ENCODE data around the gene CUTC. TPM values are rescaled to one million over a fixed set of nuclear protein-coding genes. Genes with fewer than 3 reads are reported as not detected.
A peak's percentile ranks its signal among the peaks of the same experiment; 100 is the strongest.
"Not testable (repeated sequence)": the region's sequence is repeated elsewhere in the genome, so short reads cannot be mapped to it uniquely, and the experiment has no call there.

The CUTC gene
- polyA plus RNA-seq, 2 of the 4 experiments (the other 2 are of a cell fraction): 47.6 to 66.5 TPM

- no peak for FAIRE-seq
- ChIA-PET CTCF (interaction anchor here (0.6 to 2.7 kb wide), 18 partner anchors 10 to 313 kb away, joined by 3 to 21 read pairs (median 5); partner anchors contain the start of gene ABCC2), POLR2A (interaction anchor here (0.6 to 3.1 kb wide), 10 partner anchors 43 to 1845 kb away, joined by 3 to 18 read pairs (median 12); partner anchors contain the start of gene SLC25A28)
- DNase-seq (ENCODE audit: low read depth in 1 of 2, low spot score in 1 of 2): peak in 1 of 2 experiments; percentile 36
- 5% methylated on average over 8 of the region's 8 CpGs for WGBS (ENCODE audit: missing lambda C conversion rate)
- H3K4me3 ChIP-seq: peak overlapping the region; percentile 69
- peak overlapping the region; percentile 81 for H3K4me2 ChIP-seq
- TF ChIP-seq CBX8 (IDR thresholded peaks at IDR 0.05) (no peak), CHD2 (IDR thresholded peaks at IDR 0.05; ENCODE audit: low read length, partially characterized antibody) (no peak), CBX2 (IDR thresholded peaks at IDR 0.05; ENCODE audit: borderline replicate concordance, low read depth) (no peak), HMGXB4 (CRISPR knock-in tag; IDR thresholded peaks at IDR 0.05; ENCODE audit: borderline replicate concordance) (no peak), USF2 (IDR thresholded peaks at IDR 0.05) (no peak), ZC3H11A (IDR thresholded peaks at IDR 0.05) (no peak), ZNF302 (CRISPR knock-in tag; IDR thresholded peaks at IDR 0.05) (no peak), HDAC2 (IDR thresholded peaks at IDR 0.05) (no peak), SMC3 (IDR thresholded peaks at IDR 0.05) (no peak), NFE2L2 (conservative IDR thresholded peaks at IDR 0.05; ENCODE audit: low read length) (no peak), HOXB13 (CRISPR knock-in tag; IDR thresholded peaks at IDR 0.05; ENCODE audit: low read depth) (no peak)
- ATAC-seq: no peak
- peaks cover 22% of the 10 kb centered on the region for H3K4me1 ChIP-seq
- H3K27ac ChIP-seq: peak overlapping the region; percentile 89 to 92
- no peaks in the 10 kb centered on the region for H3K9me3 ChIP-seq
Observed at GRCh38 chr10:99733366-99733765, 1.3 kb downstream of the CUTC start.

- peaks cover 22% of the 10 kb centered on the region for H3K4me1 ChIP-seq
- peak overlapping the region; percentile 69; the same call in 2 of the 3 replicates for H3K4me3 ChIP-seq
- ATAC-seq; FAIRE-seq; H3K9me3 ChIP-seq; DNase-seq (ENCODE audit: low read depth in 1 of 2, low spot score in 1 of 2): not testable (repeated sequence)
- POLR2A ChIA-PET: interaction anchor here (0.6 to 3.1 kb wide), 6 partner anchors 19 to 1845 kb away, joined by 3 to 18 read pairs (median 9); no protein-coding TSS in a partner anchor
- H3K4me2 ChIP-seq: peak overlapping the region; percentile 81
- peak overlapping the region in 1 of 2 experiments; percentile 92; a peak in 3 of 6 replicates for H3K27ac ChIP-seq
- WGBS (ENCODE audit: missing lambda C conversion rate): 98% methylated on average over 8 of the region's 10 CpGs
- CTCF ChIA-PET: interaction anchor here (0.6 to 2.7 kb wide), 7 partner anchors 52 to 114 kb away, joined by 3 to 21 read pairs (median 7); no protein-coding TSS in a partner anchor
Observed at GRCh38 chr10:99734111-99734510, 2.1 kb downstream of the CUTC start.

- 97% methylated on average over 2 of the region's 2 CpGs for WGBS (ENCODE audit: missing lambda C conversion rate)
- no peak for ATAC-seq
- no peak overlapping the region for H3K27ac ChIP-seq
- no peak for TF ChIP-seq HMGXB4 (CRISPR knock-in tag; IDR thresholded peaks at IDR 0.05; ENCODE audit: borderline replicate concordance)
- TF ChIP-seq CTCF (IDR thresholded peaks at IDR 0.05): no peak
- TF ChIP-seq FOSB (CRISPR knock-in tag; IDR thresholded peaks at IDR 0.05): no peak
- TF ChIP-seq CBX2 (IDR thresholded peaks at IDR 0.05; ENCODE audit: borderline replicate concordance, low read depth): no peak
- TF ChIP-seq RFX5 (IDR thresholded peaks at IDR 0.05): no peak
- no peak for TF ChIP-seq FOSL2 (IDR thresholded peaks at IDR 0.05)
- no peak for TF ChIP-seq FOSL2 (CRISPR knock-in tag; IDR thresholded peaks at IDR 0.05)
- no peak for TF ChIP-seq REST (IDR thresholded peaks at IDR 0.05)
- no peak for TF ChIP-seq MYC (IDR thresholded peaks at IDR 0.05; ENCODE audit: borderline replicate concordance, low read length)
- no peak for TF ChIP-seq GATA3 (IDR thresholded peaks at IDR 0.05; ENCODE audit: borderline replicate concordance)
- no peak for TF ChIP-seq ZNF302 (CRISPR knock-in tag; IDR thresholded peaks at IDR 0.05)
- TF ChIP-seq HDAC2 (IDR thresholded peaks at IDR 0.05): no peak
- TF ChIP-seq EHMT2 (IDR thresholded peaks at IDR 0.05; ENCODE audit: low read depth): no peak
- TF ChIP-seq MAX (IDR thresholded peaks at IDR 0.05): no peak
- no peak for TF ChIP-seq ZSCAN20 (CRISPR knock-in tag; IDR thresholded peaks at IDR 0.05)
- TF ChIP-seq NFE2L2 (conservative IDR thresholded peaks at IDR 0.05; ENCODE audit: low read length): no peak
- ChIA-PET CTCF (interaction anchor here (0.6 to 1.4 kb wide), 2 partner anchors 8 to 22 kb away, joined by 3 to 4 read pairs; partner anchors contain the start of gene CUTC), POLR2A (interaction anchor here (1.6 kb wide), 1 partner anchor 42 kb away, joined by 6 read pairs; the partner anchor contains the start of gene ABCC2)
- H3K4me1 ChIP-seq: peaks cover 20% of the 10 kb centered on the region
- DNase-seq (ENCODE audit: low read depth in 1 of 2, low spot score in 1 of 2): no peak
- peaks cover 25% of the 10 kb centered on the region for H3K9me3 ChIP-seq
- H3K4me3 ChIP-seq: no peak overlapping the region
- FAIRE-seq: no peak
- H3K4me2 ChIP-seq: no peak overlapping the region
Observed at GRCh38 chr10:99740260-99740659, 8.2 kb downstream of the CUTC start.

Measured in A549 (cell line).